GM12878 (cell line): ENCODE measurements around the gene EPHB1. TPM values are rescaled to one million over a fixed set of nuclear protein-coding genes. Genes with fewer than 3 reads are reported as not detected.

Experiments used
- CTCF ChIP-seq, 3 experiments: IDR thresholded peaks in 2 of 3; conservative IDR thresholded peaks in 1 of 3; 2 replicates each; pipeline ENCODE4 v1.5.1; 2011; ENCODE audit warnings: low read depth in 3 of 3, low read length in 3 of 3, mild to moderate bottlenecking in 3 of 3, control low read depth in 2 of 3, moderate library complexity in 2 of 3, inconsistent platforms in 1 of 3, mixed read lengths in 1 of 3; ENCODE audit not compliant: control insufficient read depth in 2 of 3, insufficient read depth in 1 of 3; ENCODE audit errors: extremely low read depth in 1 of 3
- E2F4 ChIP-seq: IDR thresholded peaks from 2 replicates; pipeline ENCODE4 v1.6.1; 2012; ENCODE audit warnings: low read depth, low read length, improper control_type of control experiment
- ETV6 ChIP-seq, 2 experiments: fragments of 450-650 bp in 1 of 2; IDR thresholded peaks in 1 of 2; conservative IDR thresholded peaks in 1 of 2; 2 replicates each; pipeline ENCODE4 v1.6.1; 2014; ENCODE audit warnings: antibody characterized with exemption in 1 of 2, borderline replicate concordance in 1 of 2, low read depth in 1 of 2, mild to moderate bottlenecking in 1 of 2, moderate library complexity in 1 of 2
- FOXM1 ChIP-seq: IDR thresholded peaks from 2 replicates; pipeline ENCODE4 v1.6.1; 2012; ENCODE audit warnings: low read depth, mild to moderate bottlenecking, inconsistent platforms, low read length, moderate library complexity
- HDAC2 ChIP-seq: fragments of 200-600 bp; sonication (generic); IDR thresholded peaks from 2 replicates; pipeline ENCODE4 v1.6.1; 2017
- SMAD1 ChIP-seq: fragments of 450-650 bp; IDR thresholded peaks from 2 replicates; pipeline ENCODE4 v1.6.1; 2018; ENCODE audit warnings: mild to moderate bottlenecking, low read depth; ENCODE audit not compliant: partially characterized antibody
- ZNF687 ChIP-seq: fragments of 450-650 bp; IDR thresholded peaks from 2 replicates; pipeline ENCODE4 v1.6.1; 2017; ENCODE audit warnings: mild to moderate bottlenecking, moderate library complexity
- polyA plus RNA-seq, 11 experiments: library from polyadenylated mRNA; depleted of rRNA in 4 of 11; unstranded in 6 of 11; stranded (reverse) in 5 of 11; fragments of >200 nt; fragmentation: Nextera tagmentation in 4 of 11; fragmentation: Illumina TruSeq in 1 of 11; extraction: Ambion mirVana in 4 of 11; extraction: Trizol in 1 of 11; gene quantifications; 1 replicate in 1 of 11; 2 replicates in 10 of 11; pipeline versions ENCODE4 v1.2.1 to v1.2.3, GENCODE V29; 2011 to 2016; ENCODE audit warnings: inconsistent platforms in 2 of 11, missing spikeins in 2 of 11, low read depth in 1 of 11
- total RNA-seq, 4 experiments: library from RNA; depleted of rRNA in 3 of 4; stranded (reverse); fragments of >200 nt in 3 of 4; fragmentation: Illumina TruSeq in 1 of 4; extraction: Trizol in 1 of 4; gene quantifications; 2 replicates each; pipeline versions ENCODE4 v1.2.1 to v1.2.3, GENCODE V29; 2013 to 2021

Gene EPHB1
- total and polyA plus RNA-seq, 10 of the 15 experiments (the other 5 are each of a cell fraction or from before 2014, with no cell fraction given) = 0.33 to 23.8 (median 1.2) TPM

GRCh38 chr3:135197856-135198255, 402.8 kb downstream of the EPHB1 start (continued):
- no peak for TF ChIP-seq CTCF (IDR thresholded peaks at IDR 0.05 in 2 of 3, conservative IDR thresholded peaks at IDR 0.05 in 1 of 3; ENCODE audit: control insufficient read depth in 2 of 3, extremely low read depth in 1 of 3, insufficient read depth in 1 of 3, low read depth in 3 of 3, low read length in 3 of 3)
- TF ChIP-seq FOXM1 = no peak
- no peak for TF ChIP-seq SMAD1
- no peak for TF ChIP-seq ETV6 (conservative IDR thresholded peaks at IDR 0.05 in 1 of 2, IDR thresholded peaks at IDR 0.05 in 1 of 2; ENCODE audit: borderline replicate concordance in 1 of 2, low read depth in 1 of 2)
- no peak for TF ChIP-seq E2F4
- no peak for TF ChIP-seq HDAC2
- no peak for TF ChIP-seq ZNF687
